ENCODE measurements around the gene SKP1. TPM values are rescaled to one million over a fixed set of nuclear protein-coding genes. Genes with fewer than 3 reads are reported as not detected.

Gene SKP1
- total and polyA plus RNA-seq, 9 of the 15 experiments (the other 6 are each of a cell fraction or from before 2014, with no cell fraction given): 301 to 2,109 (median 639) TPM

- Histone ChIP-seq H3K4me1 (replicated peaks in 1 of 2; ENCODE audit: control insufficient read depth in 2 of 2, insufficient read depth in 2 of 2, low read length in 2 of 2) (peaks cover 0 to 9% of the 10 kb centered on the region in 2 experiments; a peak in 2 of 5 replicates), H3K4me3 (no peak overlapping the region), H2AFZ (ENCODE audit: low read depth, low read length) (no peak overlapping the region), H3K27ac (ENCODE audit: extremely low read depth, low read depth, low read length) (no peak overlapping the region), H3K27me3 (ENCODE audit: control insufficient read depth in 2 of 2, insufficient read depth in 2 of 2, low read length in 2 of 2) (no peaks in the 10 kb centered on the region), H4K20me1 (replicated peaks; ENCODE audit: control insufficient read depth, insufficient read depth, low read length) (peaks cover 22% of the 10 kb centered on the region), H3K36me3 (ENCODE audit: control insufficient read depth, insufficient read depth, low read length) (peaks cover 95% of the 10 kb centered on the region), H3K9ac (ENCODE audit: insufficient read depth in 1 of 2, low read depth in 2 of 2, low read length in 2 of 2) (no peak overlapping the region), H3K79me2 (ENCODE audit: control insufficient read depth, insufficient read depth, low read length) (peaks cover 31% of the 10 kb centered on the region; the same call in 2 of the 3 replicates), H3K9me3 (replicated peaks; ENCODE audit: control insufficient read depth, insufficient read depth, low read depth, low read length) (no peaks in the 10 kb centered on the region), H3K9me1 (ENCODE audit: control insufficient read depth, insufficient read depth, low read length) (no peaks in the 10 kb centered on the region), H3K4me2 (ENCODE audit: insufficient read depth, low read length) (no peak overlapping the region)
- in situ Hi-C loops (cut with MboI): loop anchor here (5.0 kb wide), 1 partner anchor 106 kb away; no protein-coding TSS in a partner anchor
- intact Hi-C loops (cut with micrococcal nuclease): no loop called here
- BruUV-seq (replicated peaks): no TSS peak
- WGBS (ENCODE audit: insufficient coverage, low coverage, missing lambda C conversion rate): 65% methylated on average over 2 of the region's 2 CpGs
- no peak for FAIRE-seq
- ChIA-PET POLR2A (interaction anchor here (1.1 kb wide), 1 partner anchor 13 kb away, joined by 5 read pairs; no protein-coding TSS in a partner anchor), CTCF (ENCODE audit: low intra/inter-chr PET ratio) (no interaction called here)
- ATAC-seq: no peak
- TF ChIP-seq C11orf30 (IDR thresholded peaks at IDR 0.05; ENCODE audit: low read depth) (peak; percentile 8; the same call in 1 of the 2 replicates), NR2C2 (CRISPR knock-in tag; IDR thresholded peaks at IDR 0.05) (no peak), NR2C2 (tag; IDR thresholded peaks at IDR 0.05) (no peak)
- no peak for DNase-seq (ENCODE audit: extremely low read depth in 1 of 4, low spot score in 3 of 4)
These were observed 28.4 kb downstream of the SKP1 start for GRCh38 chr5:134148316-134148715.

- Histone ChIP-seq H3K9me1 (ENCODE audit: control insufficient read depth, insufficient read depth, low read length) (no peaks in the 10 kb centered on the region), H3K4me2 (ENCODE audit: insufficient read depth, low read length) (no peak overlapping the region), H4K20me1 (replicated peaks; ENCODE audit: control insufficient read depth, insufficient read depth, low read length) (peaks cover 29% of the 10 kb centered on the region), H3K9me3 (replicated peaks; ENCODE audit: control insufficient read depth, insufficient read depth, low read depth, low read length) (no peaks in the 10 kb centered on the region), H3K79me2 (ENCODE audit: control insufficient read depth, insufficient read depth, low read length) (peaks cover 31% of the 10 kb centered on the region; the same call in 2 of the 3 replicates), H2AFZ (ENCODE audit: low read depth, low read length) (no peak overlapping the region), H3K27ac (ENCODE audit: extremely low read depth, low read depth, low read length) (no peak overlapping the region), H3K9ac (ENCODE audit: insufficient read depth in 1 of 2, low read depth in 2 of 2, low read length in 2 of 2) (no peak overlapping the region), H3K4me3 (no peak overlapping the region), H3K36me3 (ENCODE audit: control insufficient read depth, insufficient read depth, low read length) (peaks cover 91% of the 10 kb centered on the region), H3K4me1 (replicated peaks in 1 of 2; ENCODE audit: control insufficient read depth in 2 of 2, insufficient read depth in 2 of 2, low read length in 2 of 2) (peaks cover 0 to 13% of the 10 kb centered on the region in 2 experiments; a peak in 2 of 5 replicates), H3K27me3 (ENCODE audit: control insufficient read depth in 2 of 2, insufficient read depth in 2 of 2, low read length in 2 of 2) (no peaks in the 10 kb centered on the region)
- BruUV-seq (replicated peaks): TSS peak; percentile 50
- DNase-seq (ENCODE audit: extremely low read depth in 1 of 4, low spot score in 3 of 4) (no peak), FAIRE-seq (no peak), ATAC-seq (no peak)
- CTCF ChIA-PET (ENCODE audit: low intra/inter-chr PET ratio): interaction anchor here (2.5 kb wide), 1 partner anchor 108 kb away, joined by 22 read pairs; no protein-coding TSS in a partner anchor
- intact Hi-C loops (cut with micrococcal nuclease): loop anchor here (1.0 kb wide), 1 partner anchor 108 kb away; no protein-coding TSS in a partner anchor
- 97% methylated on average over 3 of the region's 4 CpGs for WGBS (ENCODE audit: insufficient coverage, low coverage, missing lambda C conversion rate)
- POLR2A ChIA-PET: interaction anchor here (0.6 to 1.8 kb wide), 7 partner anchors 8 to 136 kb away, joined by 3 to 14 read pairs (median 5); partner anchors contain the start of gene SKP1
- in situ Hi-C loops (cut with MboI): loop anchor here (5.0 kb wide), 1 partner anchor 105 kb away; no protein-coding TSS in a partner anchor
- TF ChIP-seq MXI1 (IDR thresholded peaks at IDR 0.05; ENCODE audit: low read depth, low read length) (no peak), POLR2AphosphoS5 (IDR thresholded peaks at IDR 0.05; ENCODE audit: control insufficient read depth, insufficient read depth, low read depth, low read length) (peak; percentile 26; the same call in 1 of the 2 replicates), FOXK2 (conservative IDR thresholded peaks at IDR 0.05 in 1 of 2, IDR thresholded peaks at IDR 0.05 in 1 of 2; ENCODE audit: low read depth in 2 of 2) (no peak), SMAD3 (CRISPR knock-in tag; conservative IDR thresholded peaks at IDR 0.05) (no peak), YY1 (IDR thresholded peaks at IDR 0.05; ENCODE audit: borderline replicate concordance in 1 of 3, control insufficient read depth in 1 of 3, extremely low read depth in 1 of 3, insufficient read depth in 3 of 3, insufficient read length in 1 of 3, insufficient replicate concordance in 2 of 3, low read depth in 1 of 3, low read length in 2 of 3) (no peak), CTCFL (IDR thresholded peaks at IDR 0.05; ENCODE audit: borderline replicate concordance, insufficient read depth, low read depth, low read length, poor library complexity, severe bottlenecking) (no peak), BRCA1 (IDR thresholded peaks at IDR 0.05) (no peak), BRCA1 (CRISPR knock-in tag; IDR thresholded peaks at IDR 0.05) (no peak)
These were observed 29.9 kb downstream of the SKP1 start for GRCh38 chr5:134146651-134147518.

Measured in K562 (cell line).